Astrocyte of the cerebellum (primary cell): ENCODE data around the gene GP1BB.

Experiments
- DNase-seq: peaks from one replicate; pipeline ENCODE4 v3.0.0-alpha.2; 2011; ENCODE audit warnings: low read depth
- H3K4me3 ChIP-seq: 2 replicates; pipeline ENCODE4 v1.5.1; 2011; ENCODE audit warnings: mild to moderate bottlenecking, low read depth, low read length, moderate library complexity
- CTCF ChIP-seq: IDR thresholded peaks from 2 replicates; pipeline ENCODE4 v1.5.1; 2012; ENCODE audit warnings: low read length, low read depth, moderate library complexity, mild to moderate bottlenecking; ENCODE audit errors: missing control alignments
- in situ Hi-C: cut with HindIII; loops from 2 replicates; pipeline ENCODE4 v1.10.0; 2017; ENCODE audit warnings: low sequenced_read_pairs

Gene GP1BB

GRCh38 chr22:19688301-19689290 is 34.7 kb upstream of the GP1BB start:
- in situ Hi-C loops: no loop called here

GRCh38 chr22:19689408-19689807 is 33.9 kb upstream of the GP1BB start:
- no peak for TF ChIP-seq CTCF
- H3K4me3 ChIP-seq: no peak overlapping the region
- DNase-seq: no peak
- in situ Hi-C loops: no loop called here

More at GRCh38 chr22:19688301-19689290, 34.7 kb upstream of the GP1BB start:
- no peak for TF ChIP-seq CTCF
- DNase-seq: no peak
- H3K4me3 ChIP-seq: no peak overlapping the region

GRCh38 chr22:19691007-19691720 is 32.2 kb upstream of the GP1BB start:
- in situ Hi-C loops: no loop called here
- H3K4me3 ChIP-seq: no peak overlapping the region
- no peak for TF ChIP-seq CTCF
- DNase-seq: no peak

- DNase-seq: peak; percentile 15
- TF ChIP-seq CTCF: no peak
- in situ Hi-C loops: no loop called here
- no peak overlapping the region for H3K4me3 ChIP-seq
These were observed 31.5 kb upstream of the GP1BB start for GRCh38 chr22:19691721-19692341.

GRCh38 chr22:19693581-19693980 is 29.8 kb upstream of the GP1BB start:
- in situ Hi-C loops: no loop called here
- H3K4me3 ChIP-seq: no peak overlapping the region
- DNase-seq: no peak
- TF ChIP-seq CTCF: no peak

- DNase-seq: no peak
- H3K4me3 ChIP-seq: no peak overlapping the region
- in situ Hi-C loops: no loop called here
- TF ChIP-seq CTCF: no peak
These were observed 29.2 kb upstream of the GP1BB start for GRCh38 chr22:19693981-19694670.
